Uterus (tissue), 4 donors: Measurements from ENCODE around the gene UBE2O. TPM values are rescaled to one million over a fixed set of nuclear protein-coding genes. Genes with fewer than 3 reads are reported as not detected.

ENCODE experiments used
- DNase-seq, 2 donors: peaks; one replicate each; pipeline ENCODE4 v3.0.0-alpha.2; 2019 to 2020
- H3K27ac ChIP-seq, 2 donors: fragments of 200-600 bp; sonication (generic); 1 replicate in 1 of 2; 2 replicates in 1 of 2; pipeline ENCODE4 v1.5.1; 2016 to 2018
- H3K27me3 ChIP-seq, 2 donors: fragments of 200-600 bp; sonication (generic); one replicate each; pipeline ENCODE4 v1.5.1; 2018 to 2019; ENCODE audit warnings: control low read depth in 1 of 2
- H3K36me3 ChIP-seq, 2 donors: fragments of 200-600 bp; sonication (generic); one replicate each; pipeline ENCODE4 v1.5.1; 2019; ENCODE audit warnings: control low read depth in 1 of 2
- H3K4me1 ChIP-seq, 2 donors: fragments of 200-600 bp; sonication (generic); one replicate each; pipeline ENCODE4 v1.5.1; 2018 to 2019; ENCODE audit warnings: control low read depth in 1 of 2
- H3K4me3 ChIP-seq, 2 donors: fragments of 200-600 bp; sonication (generic); 1 replicate in 1 of 2; 2 replicates in 1 of 2; pipeline ENCODE4 v1.5.1; 2018 to 2019; ENCODE audit warnings: mild to moderate bottlenecking in 1 of 2
- H3K9me3 ChIP-seq, 2 donors: fragments of 200-600 bp; sonication (generic); one replicate each; pipeline ENCODE4 v1.5.1; 2019; ENCODE audit warnings: control low read depth in 1 of 2
- CTCF ChIP-seq, 4 experiments: fragments of 200-600 bp in 2 of 4; fragments of 450-650 bp in 2 of 4; sonication (generic) in 2 of 4; IDR thresholded peaks; one replicate each; pipeline ENCODE4 v1.5.1; 2016 to 2019; ENCODE audit warnings: antibody characterized with exemption in 4 of 4, mild to moderate bottlenecking in 2 of 4, moderate library complexity in 1 of 4
- POLR2A ChIP-seq, 2 donors: fragments of 450-650 bp; IDR thresholded peaks; one replicate each; pipeline ENCODE4 v1.6.1; 2016; ENCODE audit warnings: antibody characterized with exemption in 2 of 2, mild to moderate bottlenecking in 1 of 2, moderate library complexity in 1 of 2
- intact Hi-C: fragments of 100-400 bp; cut with DNase I; formaldehyde crosslinking; loops from one replicate; pipeline ENCODE4 v1.15.1; 2023; ENCODE audit warnings: low total_unique reads
- total RNA-seq, 4 donors: library from RNA; depleted of rRNA in 3 of 4; stranded (reverse); fragments of >200 nt in 3 of 4; gene quantifications; one replicate each; pipeline versions ENCODE4 v1.1.0 to v1.2.4, GENCODE V29; 2014 to 2023
- donor health status: DM: yes; HTN: yes; CAD: no.

Gene UBE2O
- total RNA-seq, 4 donors from 2014 or later = 5.0 to 31.5 (median 17.9) TPM

GRCh38 chr17:76432712-76433336, 20.1 kb downstream of the UBE2O start:
- H3K4me3 ChIP-seq = no peak overlapping the region
- H3K27ac ChIP-seq = no peak overlapping the region
- H3K9me3 ChIP-seq = no peaks in the 10 kb centered on the region
- H3K36me3 ChIP-seq = no peaks in the 10 kb centered on the region
- H3K27me3 ChIP-seq = no peaks in the 10 kb centered on the region
- TF ChIP-seq POLR2A (IDR thresholded peaks at IDR 0.05) = no peak
- no peak for TF ChIP-seq CTCF (IDR thresholded peaks at IDR 0.05)
- no peak for DNase-seq
- H3K4me1 ChIP-seq = no peaks in the 10 kb centered on the region
- intact Hi-C loops = no loop called here

GRCh38 chr17:76432004-76432403, 20.9 kb downstream of the UBE2O start:
- Histone ChIP-seq H3K9me3 (no peaks in the 10 kb centered on the region), H3K27ac (no peak overlapping the region), H3K36me3 (no peaks in the 10 kb centered on the region), H3K4me1 (no peaks in the 10 kb centered on the region), H3K4me3 (no peak overlapping the region), H3K27me3 (no peaks in the 10 kb centered on the region)
- DNase-seq = no peak
- TF ChIP-seq POLR2A (IDR thresholded peaks at IDR 0.05) (no peak), CTCF (IDR thresholded peaks at IDR 0.05) (no peak)
- intact Hi-C loops = no loop called here

GRCh38 chr17:76431509-76431908, 21.4 kb downstream of the UBE2O start:
- intact Hi-C loops = no loop called here
- Histone ChIP-seq H3K27me3 (no peaks in the 10 kb centered on the region), H3K36me3 (no peaks in the 10 kb centered on the region), H3K4me3 (no peak overlapping the region), H3K9me3 (no peaks in the 10 kb centered on the region), H3K4me1 (no peaks in the 10 kb centered on the region), H3K27ac (no peak overlapping the region)
- TF ChIP-seq POLR2A (IDR thresholded peaks at IDR 0.05) (no peak), CTCF (IDR thresholded peaks at IDR 0.05) (no peak)
- DNase-seq = no peak

GRCh38 chr17:76428511-76428910, 24.4 kb downstream of the UBE2O start:
- no peaks in the 10 kb centered on the region for H3K27me3 ChIP-seq
- no peaks in the 10 kb centered on the region for H3K9me3 ChIP-seq
- no peaks in the 10 kb centered on the region for H3K36me3 ChIP-seq
- H3K27ac ChIP-seq = no peak overlapping the region
- intact Hi-C loops = no loop called here
- DNase-seq = no peak
- TF ChIP-seq CTCF (IDR thresholded peaks at IDR 0.05) = no peak
- no peak for TF ChIP-seq POLR2A (IDR thresholded peaks at IDR 0.05)
- H3K4me1 ChIP-seq = no peaks in the 10 kb centered on the region
- H3K4me3 ChIP-seq = no peak overlapping the region

- Histone ChIP-seq H3K36me3 (no peaks in the 10 kb centered on the region), H3K27me3 (no peaks in the 10 kb centered on the region), H3K4me3 (no peak overlapping the region), H3K27ac (no peak overlapping the region), H3K9me3 (no peaks in the 10 kb centered on the region), H3K4me1 (no peaks in the 10 kb centered on the region)
- no peak for DNase-seq
- TF ChIP-seq POLR2A (IDR thresholded peaks at IDR 0.05) (no peak), CTCF (IDR thresholded peaks at IDR 0.05) (no peak)
- intact Hi-C loops = no loop called here
Measured at GRCh38 chr17:76427501-76428231, 25.3 kb downstream of the UBE2O start.
